ENCODE data around the gene ZNG1C.
"Not testable (repeated sequence)": the region's sequence is repeated elsewhere in the genome, so short reads cannot be mapped to it uniquely, and the experiment has no call there.

Gene ZNG1C

GRCh38 chr9:68343242-68343641 lies 101.5 kb downstream of the ZNG1C start:
- DNase-seq (ENCODE audit: low spot score) = not testable (repeated sequence)

- not testable (repeated sequence) for DNase-seq (ENCODE audit: low spot score)
Observed at GRCh38 chr9:68343992-68344391, 102.2 kb downstream of the ZNG1C start.

All from D341Med (cell line).